HG02588 (cell line): Measurements from ENCODE around the gene SUZ12.
A peak's percentile ranks its signal among the peaks of the same experiment; 100 is the strongest.
"Not testable (repeated sequence)": the region's sequence is repeated elsewhere in the genome, so short reads cannot be mapped to it uniquely, and the experiment has no call there.

ENCODE experiments used
- ATAC-seq: cut with Tn5 transposase; IDR thresholded peaks from one replicate; pipeline ENCODE4 v1.9.1; 2021; ENCODE audit warnings: mild to moderate bottlenecking, moderate library complexity; ENCODE audit not compliant: unreplicated experiment

SUZ12 gene

DNA sequence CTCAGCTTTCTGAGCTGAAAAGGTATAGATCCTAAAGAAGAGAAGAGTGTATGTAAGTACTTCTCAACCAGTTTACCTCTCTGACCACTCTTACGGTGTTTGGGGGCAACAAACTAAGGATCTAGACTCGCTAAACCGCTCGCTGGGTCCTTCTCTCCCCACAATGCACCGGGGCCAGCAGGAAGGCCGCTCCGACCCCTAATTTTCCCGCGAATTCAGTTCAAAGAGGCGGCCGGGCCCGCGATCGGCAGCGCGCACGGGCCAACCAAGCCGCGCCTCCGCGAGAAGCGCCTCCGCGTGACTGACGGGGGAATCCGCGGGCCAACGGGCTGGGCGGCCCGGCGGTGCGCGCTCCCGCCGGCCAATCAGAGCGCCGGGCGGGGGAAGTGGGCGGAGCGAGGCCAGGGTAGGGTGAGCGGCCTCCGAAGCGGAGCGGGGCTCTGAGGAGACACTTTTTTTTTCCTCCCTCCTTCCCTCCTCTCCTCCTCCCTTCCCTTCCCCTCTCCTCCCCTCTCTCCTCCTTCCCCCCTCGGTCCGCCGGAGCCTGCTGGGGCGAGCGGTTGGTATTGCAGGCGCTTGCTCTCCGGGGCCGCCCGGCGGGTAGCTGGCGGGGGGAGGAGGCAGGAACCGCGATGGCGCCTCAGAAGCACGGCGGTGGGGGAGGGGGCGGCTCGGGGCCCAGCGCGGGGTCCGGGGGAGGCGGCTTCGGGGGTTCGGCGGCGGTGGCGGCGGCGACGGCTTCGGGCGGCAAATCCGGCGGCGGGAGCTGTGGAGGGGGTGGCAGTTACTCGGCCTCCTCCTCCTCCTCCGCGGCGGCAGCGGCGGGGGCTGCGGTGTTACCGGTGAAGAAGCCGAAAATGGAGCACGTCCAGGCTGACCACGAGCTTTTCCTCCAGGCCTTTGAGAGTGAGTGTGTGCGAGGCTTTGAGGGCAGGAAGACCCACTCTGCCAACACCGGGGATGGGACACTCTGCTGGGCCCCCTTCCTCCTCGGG is at the start of gene SUZ12:
Gene SUZ12, plus strand, starts transcription at position 393 of the 995 bp plus-strand sequence. Its CDS starts 240 bp downstream, at position 633.
- peak; percentile 94 for ATAC-seq

GRCh38 chr17:31888124-31888523 is 48.7 kb upstream of the SUZ12 start:
- no peak for ATAC-seq

DNA sequence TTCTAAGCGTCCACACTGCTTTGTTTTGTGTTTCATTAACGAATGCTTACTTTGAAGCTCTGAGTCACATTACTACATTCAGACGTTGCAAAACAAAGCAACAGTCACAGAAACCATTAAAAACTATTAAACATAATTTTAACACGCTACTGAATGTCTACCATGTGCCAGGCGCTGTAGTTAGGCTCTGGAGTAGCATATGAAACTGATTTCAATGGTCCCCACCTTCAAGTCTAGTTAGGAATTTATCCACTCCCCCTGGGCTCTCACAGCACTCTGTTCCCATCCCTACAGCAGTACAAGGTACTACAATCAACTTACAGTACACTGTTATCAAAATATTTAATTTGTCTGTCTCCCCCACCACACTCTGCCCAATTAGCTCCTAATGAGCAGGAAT is 35.9 kb upstream of the SUZ12 start:
- ATAC-seq: no peak

- no peak for ATAC-seq
These were observed 34.1 kb upstream of the SUZ12 start for GRCh38 chr17:31902693-31903092.

- ATAC-seq: no peak
These were observed 33.4 kb upstream of the SUZ12 start for GRCh38 chr17:31903401-31903800.

- no peak for ATAC-seq
These were observed 29.4 kb upstream of the SUZ12 start for GRCh38 chr17:31907342-31907962.

DNA sequence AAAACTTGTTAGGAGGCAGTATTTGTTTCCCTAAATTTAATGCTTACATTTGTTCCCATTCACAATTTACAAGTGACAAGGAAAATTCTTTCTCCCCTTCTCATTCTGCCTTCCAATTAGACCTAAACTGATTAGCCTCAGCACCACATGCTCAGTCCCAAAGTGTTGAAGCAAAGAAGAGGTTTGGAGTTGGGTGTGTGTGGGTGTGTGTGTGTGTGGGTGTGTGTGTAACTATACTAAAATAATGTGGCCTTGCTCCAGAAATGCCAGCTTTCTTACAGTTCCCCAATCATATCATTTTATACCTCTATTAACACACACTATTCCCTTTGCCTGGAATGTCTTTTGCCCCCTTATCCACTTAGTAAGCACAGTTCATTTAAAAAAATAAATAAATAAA is 28.4 kb upstream of the SUZ12 start:
- no peak for ATAC-seq

DNA sequence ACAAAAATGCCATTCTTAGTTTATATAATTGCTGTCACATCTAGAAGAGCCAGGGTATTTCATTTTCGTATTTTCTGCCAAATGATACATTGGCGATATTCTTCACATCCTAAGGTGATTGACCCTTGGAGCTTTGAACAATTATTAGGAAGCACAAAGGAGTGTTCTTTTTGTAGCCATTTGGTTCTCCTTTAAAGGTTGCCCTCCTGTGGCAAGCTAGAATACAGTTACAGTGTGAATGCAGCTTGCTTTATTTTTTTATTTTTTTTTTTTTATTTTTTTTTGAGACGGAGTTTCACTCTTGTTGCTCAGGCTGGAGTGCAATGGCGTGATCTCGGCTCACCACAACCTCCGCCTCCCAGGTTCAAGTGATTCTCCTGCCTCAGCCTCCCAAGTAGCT is 24.1 kb upstream of the SUZ12 start:
- not testable (repeated sequence) for ATAC-seq

- no peak for ATAC-seq
These were observed 21.2 kb upstream of the SUZ12 start for GRCh38 chr17:31915456-31916100.

DNA sequence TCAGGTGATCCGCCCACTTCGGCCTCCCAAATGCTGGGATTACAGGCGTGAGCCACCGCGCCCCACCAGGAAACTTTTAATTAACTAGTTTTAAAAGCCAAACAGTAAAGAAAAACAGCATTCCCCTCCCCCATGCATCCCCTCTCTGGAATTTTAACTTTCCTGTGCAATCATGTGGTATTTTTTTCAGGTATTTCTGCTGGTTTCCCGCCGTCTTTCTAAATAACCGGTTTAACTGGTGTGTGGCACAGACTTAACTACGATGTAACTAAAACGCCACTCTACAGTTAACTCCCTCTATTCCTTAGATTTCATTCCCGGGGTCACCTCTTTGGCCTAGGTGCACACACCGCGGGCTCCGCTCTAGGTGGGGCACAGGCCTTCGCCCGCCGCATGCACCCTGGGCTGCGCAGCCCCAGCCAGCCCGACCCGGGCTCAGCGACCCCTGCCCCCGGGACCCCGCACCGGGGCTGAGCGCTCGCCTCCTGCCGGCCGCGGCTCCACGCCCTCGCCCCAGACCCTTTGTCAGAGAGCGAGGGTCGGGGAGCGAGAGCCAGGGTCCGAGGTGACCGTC is 20.2 kb upstream of the SUZ12 start:
- no peak for ATAC-seq

GRCh38 chr17:31917065-31917529 is 19.7 kb upstream of the SUZ12 start:
- ATAC-seq: no peak

GRCh38 chr17:31917721-31918120 is 19.1 kb upstream of the SUZ12 start:
- ATAC-seq: not testable (repeated sequence)

- ATAC-seq: no peak
These were observed 18.1 kb upstream of the SUZ12 start for GRCh38 chr17:31918701-31919128.

GRCh38 chr17:31919802-31920525 is 16.8 kb upstream of the SUZ12 start:
- no peak for ATAC-seq

DNA sequence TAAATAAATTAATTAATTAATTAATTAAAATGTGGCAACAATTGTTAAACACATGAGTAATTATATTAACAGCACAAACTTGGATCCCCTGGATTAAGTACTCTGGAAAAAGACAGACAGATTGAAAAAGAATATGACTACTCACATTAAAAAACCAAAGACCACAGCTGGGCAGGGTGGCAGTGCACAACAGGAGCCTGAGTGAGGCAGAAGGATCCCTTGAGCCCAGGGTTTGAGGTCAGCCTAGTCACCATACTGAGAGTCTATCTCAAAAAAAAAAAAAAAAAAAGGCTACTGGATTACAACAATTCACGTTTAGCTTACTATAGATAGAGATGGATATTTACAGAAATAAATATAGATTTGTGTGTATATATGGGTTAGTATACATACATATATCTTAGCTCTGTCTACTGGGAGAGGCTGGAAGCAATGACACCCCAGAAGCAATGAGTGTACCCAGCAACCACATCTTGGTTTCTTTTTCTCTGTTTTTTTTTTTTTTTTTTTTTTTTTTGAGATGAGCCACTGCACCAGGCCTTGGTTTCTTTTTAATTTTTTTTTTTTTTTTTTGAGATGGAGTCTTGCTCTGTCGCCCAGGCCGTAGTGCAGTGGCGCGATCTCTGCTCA is 10.6 kb upstream of the SUZ12 start:
- ATAC-seq: no peak

- ATAC-seq: no peak
These were observed 5.1 kb upstream of the SUZ12 start for GRCh38 chr17:31931756-31932155.

GRCh38 chr17:31935512-31935911 is 1.3 kb upstream of the SUZ12 start:
- no peak for ATAC-seq

DNA sequence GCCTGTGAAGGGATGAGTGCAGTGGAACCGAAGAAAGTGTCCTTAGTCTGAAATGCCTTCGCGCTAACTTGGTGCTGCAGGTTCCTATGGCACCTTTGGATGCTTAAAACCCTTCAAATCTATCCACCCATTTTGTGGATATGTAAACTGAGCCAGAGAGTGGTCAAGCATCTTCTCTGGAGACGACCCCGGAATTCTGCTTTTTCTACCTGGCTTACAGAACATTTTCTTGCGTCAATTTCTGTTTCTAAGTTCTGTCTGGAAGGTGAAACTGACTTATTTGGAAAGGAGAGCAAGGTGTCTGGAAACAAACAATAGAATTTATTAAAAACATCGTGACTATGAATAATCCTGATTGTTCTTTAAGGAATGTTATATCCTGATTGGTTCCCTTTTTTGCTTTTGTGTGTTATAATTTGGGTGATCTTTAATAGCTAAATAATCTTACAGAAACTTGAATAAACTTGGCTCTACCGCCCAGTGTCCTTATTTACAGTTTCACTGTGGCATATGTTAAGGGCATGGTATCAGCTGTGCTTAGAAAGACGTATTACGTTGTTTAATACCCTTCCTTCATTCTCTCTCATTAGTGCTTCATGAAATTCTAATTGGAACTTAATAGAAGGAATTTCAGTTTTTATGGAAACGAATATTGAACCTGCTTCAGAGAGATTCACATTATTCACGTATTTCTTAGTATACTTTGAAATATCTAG is 1.3 kb downstream of the SUZ12 start:
- ATAC-seq: not testable (repeated sequence)

DNA sequence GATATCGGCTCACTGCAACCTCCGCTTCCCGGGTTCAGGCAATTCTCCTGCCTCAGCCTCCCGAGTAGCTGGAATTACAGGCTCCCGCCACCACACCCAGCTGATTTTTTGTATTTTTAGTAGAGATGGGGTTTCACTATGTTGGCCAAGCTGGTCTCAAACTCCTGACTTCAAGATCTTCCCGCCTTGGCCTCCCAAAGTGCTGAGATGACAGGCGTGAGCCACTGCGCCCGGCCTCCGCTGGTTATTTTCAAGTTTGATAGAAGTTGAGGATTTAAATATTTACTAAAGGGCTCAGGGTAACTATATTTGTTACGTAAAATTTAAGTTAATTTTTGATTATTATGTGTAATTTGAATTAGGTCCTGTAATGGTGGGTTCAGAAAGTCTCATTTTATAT is 5.1 kb downstream of the SUZ12 start:
- ATAC-seq: not testable (repeated sequence)
